ENCODE results near the gene KDM1B.
A peak's percentile ranks its signal among the peaks of the same experiment; 100 is the strongest.

Gene KDM1B, protein sequence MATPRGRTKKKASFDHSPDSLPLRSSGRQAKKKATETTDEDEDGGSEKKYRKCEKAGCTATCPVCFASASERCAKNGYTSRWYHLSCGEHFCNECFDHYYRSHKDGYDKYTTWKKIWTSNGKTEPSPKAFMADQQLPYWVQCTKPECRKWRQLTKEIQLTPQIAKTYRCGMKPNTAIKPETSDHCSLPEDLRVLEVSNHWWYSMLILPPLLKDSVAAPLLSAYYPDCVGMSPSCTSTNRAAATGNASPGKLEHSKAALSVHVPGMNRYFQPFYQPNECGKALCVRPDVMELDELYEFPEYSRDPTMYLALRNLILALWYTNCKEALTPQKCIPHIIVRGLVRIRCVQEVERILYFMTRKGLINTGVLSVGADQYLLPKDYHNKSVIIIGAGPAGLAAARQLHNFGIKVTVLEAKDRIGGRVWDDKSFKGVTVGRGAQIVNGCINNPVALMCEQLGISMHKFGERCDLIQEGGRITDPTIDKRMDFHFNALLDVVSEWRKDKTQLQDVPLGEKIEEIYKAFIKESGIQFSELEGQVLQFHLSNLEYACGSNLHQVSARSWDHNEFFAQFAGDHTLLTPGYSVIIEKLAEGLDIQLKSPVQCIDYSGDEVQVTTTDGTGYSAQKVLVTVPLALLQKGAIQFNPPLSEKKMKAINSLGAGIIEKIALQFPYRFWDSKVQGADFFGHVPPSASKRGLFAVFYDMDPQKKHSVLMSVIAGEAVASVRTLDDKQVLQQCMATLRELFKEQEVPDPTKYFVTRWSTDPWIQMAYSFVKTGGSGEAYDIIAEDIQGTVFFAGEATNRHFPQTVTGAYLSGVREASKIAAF

DNA sequence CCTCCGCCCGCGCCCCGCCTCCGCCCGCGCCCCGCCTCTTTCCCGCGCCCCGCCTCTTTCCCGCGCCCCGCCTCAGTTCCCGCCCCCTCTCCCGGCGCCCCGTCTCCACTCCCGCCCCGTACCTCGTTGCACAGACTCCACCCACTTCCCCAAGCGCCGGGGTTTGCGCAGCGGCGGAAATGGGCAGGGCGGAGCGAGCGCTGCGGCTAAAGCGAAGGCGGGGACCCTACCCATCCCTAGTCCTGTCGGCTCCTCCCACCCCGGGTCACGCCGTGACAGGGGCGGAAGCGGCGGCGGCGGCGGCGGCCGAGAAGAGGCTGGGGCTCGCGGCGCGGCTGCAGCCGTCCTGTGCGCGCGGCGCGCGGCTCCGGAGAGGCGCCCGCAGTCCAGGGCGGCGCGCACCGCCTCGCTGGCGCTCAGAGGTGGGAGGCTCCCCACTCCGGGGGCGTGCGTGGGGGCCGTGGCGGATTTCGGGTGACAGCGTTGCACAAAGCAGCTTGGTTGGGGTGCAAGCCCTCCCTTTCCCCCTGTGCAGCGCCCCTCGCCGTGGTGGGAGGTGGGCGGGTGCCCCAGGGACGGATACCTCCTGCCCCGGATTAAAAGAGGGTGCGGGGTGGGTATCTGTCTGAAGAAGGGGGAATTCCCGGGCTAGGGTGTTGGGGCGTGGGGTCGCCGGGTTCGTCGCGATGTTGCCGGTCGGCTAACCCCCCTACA lies at the start of gene KDM1B:
Gene KDM1B, plus strand, starts transcription at position 273 of the 714 bp plus-strand sequence. CDS start 4,474 bp downstream, outside the sequence.
- TF ChIP-seq, protein P1, sequence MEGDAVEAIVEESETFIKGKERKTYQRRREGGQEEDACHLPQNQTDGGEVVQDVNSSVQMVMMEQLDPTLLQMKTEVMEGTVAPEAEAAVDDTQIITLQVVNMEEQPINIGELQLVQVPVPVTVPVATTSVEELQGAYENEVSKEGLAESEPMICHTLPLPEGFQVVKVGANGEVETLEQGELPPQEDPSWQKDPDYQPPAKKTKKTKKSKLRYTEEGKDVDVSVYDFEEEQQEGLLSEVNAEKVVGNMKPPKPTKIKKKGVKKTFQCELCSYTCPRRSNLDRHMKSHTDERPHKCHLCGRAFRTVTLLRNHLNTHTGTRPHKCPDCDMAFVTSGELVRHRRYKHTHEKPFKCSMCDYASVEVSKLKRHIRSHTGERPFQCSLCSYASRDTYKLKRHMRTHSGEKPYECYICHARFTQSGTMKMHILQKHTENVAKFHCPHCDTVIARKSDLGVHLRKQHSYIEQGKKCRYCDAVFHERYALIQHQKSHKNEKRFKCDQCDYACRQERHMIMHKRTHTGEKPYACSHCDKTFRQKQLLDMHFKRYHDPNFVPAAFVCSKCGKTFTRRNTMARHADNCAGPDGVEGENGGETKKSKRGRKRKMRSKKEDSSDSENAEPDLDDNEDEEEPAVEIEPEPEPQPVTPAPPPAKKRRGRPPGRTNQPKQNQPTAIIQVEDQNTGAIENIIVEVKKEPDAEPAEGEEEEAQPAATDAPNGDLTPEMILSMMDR (IDR thresholded peaks at IDR 0.05; ENCODE audit: control insufficient read depth, extremely low read depth, insufficient read depth), result no peak
- peak within 1 kb of the TSS; percentile 94 for H3K4me3 ChIP-seq (ENCODE audit: low read depth, low read length)
- peak; percentile 90 for DNase-seq (ENCODE audit: low read depth)

DNA sequence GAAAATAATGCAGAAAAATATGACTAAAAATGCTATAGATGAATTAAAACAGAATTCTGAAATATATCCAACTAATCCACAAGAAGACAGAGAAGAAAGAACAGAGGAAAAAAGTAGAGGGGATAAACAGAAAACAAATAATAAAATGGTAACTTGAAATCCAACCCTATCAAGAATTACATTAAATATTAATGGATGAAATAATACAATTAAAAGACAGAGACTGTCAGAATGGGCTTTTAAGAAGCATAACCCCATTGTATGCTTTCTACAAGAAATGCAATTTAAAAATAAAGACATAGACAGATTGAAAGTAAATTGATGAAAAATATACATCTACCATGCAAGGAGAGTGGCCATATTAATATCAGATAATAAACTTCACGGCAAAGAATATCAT lies 48.2 kb upstream of the KDM1B start:
- H3K4me3 ChIP-seq (ENCODE audit: low read depth, low read length), result no peak overlapping the region
- no peak for DNase-seq (ENCODE audit: low read depth)
- TF ChIP-seq, protein P1 (IDR thresholded peaks at IDR 0.05; ENCODE audit: control insufficient read depth, extremely low read depth, insufficient read depth), result no peak

DNA sequence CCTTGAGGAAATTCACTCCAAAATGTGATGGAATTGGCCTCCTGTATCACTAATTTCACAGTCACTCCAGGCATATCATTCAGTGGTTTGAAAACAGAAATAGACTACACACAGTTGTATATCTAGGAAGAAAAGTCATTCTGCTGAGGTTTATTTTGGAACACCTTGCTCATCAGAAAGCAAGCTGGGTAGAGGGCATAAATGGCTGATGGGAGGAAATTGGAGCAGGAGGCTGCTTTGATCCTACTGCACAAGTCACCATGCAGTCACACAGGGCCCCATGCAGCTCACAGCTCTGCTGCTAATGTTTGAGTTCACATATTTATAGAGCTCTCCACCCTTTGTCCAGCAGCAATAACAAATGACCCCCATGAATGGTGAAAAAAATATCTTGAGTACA lies 45.1 kb upstream of the KDM1B start:
- no peak for DNase-seq (ENCODE audit: low read depth)
- TF ChIP-seq, protein P1 (IDR thresholded peaks at IDR 0.05; ENCODE audit: control insufficient read depth, extremely low read depth, insufficient read depth), result no peak

DNA sequence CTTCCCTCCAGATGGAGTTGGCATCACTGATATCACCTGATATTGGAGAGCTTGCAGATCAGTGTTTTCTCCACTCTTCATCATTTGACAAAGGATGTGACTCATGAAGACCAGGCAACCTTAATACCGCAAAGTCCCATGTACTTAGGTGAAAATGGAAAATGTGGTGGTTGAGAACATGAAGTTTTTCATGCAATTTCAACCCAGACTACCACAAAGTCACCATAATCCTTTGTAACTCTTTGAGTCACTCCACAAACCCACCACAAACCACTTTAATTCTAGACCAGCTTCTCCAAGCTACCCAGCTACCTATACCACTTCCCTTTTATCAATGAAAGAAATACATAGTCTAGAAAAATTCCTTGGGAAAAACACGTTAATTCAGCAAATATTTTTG lies 39.9 kb upstream of the KDM1B start:
- H3K4me3 ChIP-seq (ENCODE audit: low read depth, low read length), result no peak overlapping the region
- TF ChIP-seq, protein P1 (IDR thresholded peaks at IDR 0.05; ENCODE audit: control insufficient read depth, extremely low read depth, insufficient read depth), result no peak
- no peak for DNase-seq (ENCODE audit: low read depth)

More for the DNA sequence above, 45.1 kb upstream of the KDM1B start:
- H3K4me3 ChIP-seq (ENCODE audit: low read depth, low read length), result no peak overlapping the region

DNA sequence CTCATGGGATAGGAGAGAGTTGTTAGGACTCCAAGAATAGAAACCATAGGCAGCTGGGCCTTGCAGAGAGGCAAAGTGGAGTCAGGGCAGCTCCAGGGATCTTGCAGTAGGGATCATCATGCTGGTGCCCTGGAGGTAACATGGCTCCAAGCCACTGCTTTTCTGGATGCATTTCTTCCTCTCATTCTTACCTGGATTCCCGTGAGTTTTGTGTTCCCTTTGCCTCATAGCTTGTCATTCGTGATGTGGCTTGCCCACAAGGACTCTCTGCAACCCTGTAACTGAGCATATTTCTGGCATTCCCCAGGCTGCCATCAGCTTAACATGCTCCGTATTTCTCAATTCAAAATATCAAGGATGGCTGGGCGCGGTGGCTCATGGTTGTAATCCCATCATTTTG lies 38.1 kb upstream of the KDM1B start:
- no peak for DNase-seq (ENCODE audit: low read depth)
- TF ChIP-seq, protein P1 (IDR thresholded peaks at IDR 0.05; ENCODE audit: control insufficient read depth, extremely low read depth, insufficient read depth), result no peak

DNA sequence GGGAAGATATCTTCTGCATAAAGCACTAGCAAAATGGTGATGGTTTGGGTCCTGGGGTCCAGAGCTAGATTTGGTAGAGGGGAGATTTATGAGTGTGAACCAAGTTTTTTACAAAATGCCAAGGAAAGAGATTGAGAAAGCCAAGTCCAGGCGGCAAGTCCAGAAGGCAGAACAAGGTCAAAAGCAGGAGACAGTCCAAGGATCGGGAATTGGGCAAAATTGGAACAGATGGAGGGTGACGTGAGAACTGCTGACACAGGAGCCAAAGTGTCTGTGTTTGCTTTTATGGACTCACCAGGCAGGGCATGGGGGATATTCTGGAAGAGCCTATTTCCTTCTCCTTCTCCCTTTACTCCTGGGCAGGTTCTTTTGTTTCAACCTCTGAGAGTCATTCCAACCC lies 36.9 kb upstream of the KDM1B start:
- H3K4me3 ChIP-seq (ENCODE audit: low read depth, low read length), result no peak overlapping the region
- no peak for DNase-seq (ENCODE audit: low read depth)
- TF ChIP-seq, protein P1 (IDR thresholded peaks at IDR 0.05; ENCODE audit: control insufficient read depth, extremely low read depth, insufficient read depth), result no peak

More for the DNA sequence above, 38.1 kb upstream of the KDM1B start:
- no peak overlapping the region for H3K4me3 ChIP-seq (ENCODE audit: low read depth, low read length)

Measured in LNCaP clone FGC (cell line).